ENCODE data around the gene UTRN.

UTRN gene

DNA sequence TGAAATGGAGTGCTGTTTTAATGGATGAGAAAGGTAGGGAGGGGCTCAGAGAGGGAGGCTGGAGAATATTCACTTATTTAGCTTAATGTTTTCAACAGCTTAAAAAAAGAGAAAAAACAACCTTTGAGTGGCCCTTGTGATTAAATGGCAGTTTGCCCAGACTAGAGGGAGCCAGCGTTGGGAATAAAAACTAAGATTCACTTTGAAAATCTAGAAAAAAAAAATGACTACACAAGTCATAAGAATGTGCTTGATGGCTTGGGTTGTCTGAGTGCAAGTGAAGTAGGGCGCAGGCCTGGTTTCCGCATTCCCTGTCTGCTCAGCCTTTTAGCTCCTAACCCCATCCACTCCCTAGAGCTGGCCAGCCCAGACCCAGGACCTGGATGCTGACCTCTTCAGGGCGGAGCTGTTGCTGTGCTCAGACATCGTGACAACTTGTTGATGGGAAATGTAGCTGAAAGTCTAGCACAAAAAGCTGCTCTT is 28.9 kb downstream of the UTRN start:
- DNase-seq (ENCODE audit: low read depth in 3 of 3): no peak

DNA sequence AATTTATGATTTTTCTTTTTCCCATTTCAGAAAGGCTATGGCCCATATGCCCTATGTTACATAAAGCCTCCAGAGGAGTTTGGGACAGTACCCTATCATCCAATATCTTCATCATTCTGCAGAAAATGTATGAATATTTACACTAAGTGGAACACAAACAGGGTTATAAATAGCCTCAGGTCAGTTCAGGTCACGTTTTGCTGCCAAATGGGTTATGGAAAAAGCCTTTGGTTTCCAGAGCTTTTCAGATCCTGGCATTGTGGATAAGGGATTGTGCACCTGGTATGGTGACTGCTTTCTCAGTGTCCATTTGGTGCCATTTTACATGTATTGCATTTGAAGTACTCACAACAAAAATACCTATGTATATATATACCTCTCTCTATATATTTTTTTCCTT is 29.4 kb downstream of the UTRN start:
- DNase-seq (ENCODE audit: low read depth in 3 of 3): no peak

DNA sequence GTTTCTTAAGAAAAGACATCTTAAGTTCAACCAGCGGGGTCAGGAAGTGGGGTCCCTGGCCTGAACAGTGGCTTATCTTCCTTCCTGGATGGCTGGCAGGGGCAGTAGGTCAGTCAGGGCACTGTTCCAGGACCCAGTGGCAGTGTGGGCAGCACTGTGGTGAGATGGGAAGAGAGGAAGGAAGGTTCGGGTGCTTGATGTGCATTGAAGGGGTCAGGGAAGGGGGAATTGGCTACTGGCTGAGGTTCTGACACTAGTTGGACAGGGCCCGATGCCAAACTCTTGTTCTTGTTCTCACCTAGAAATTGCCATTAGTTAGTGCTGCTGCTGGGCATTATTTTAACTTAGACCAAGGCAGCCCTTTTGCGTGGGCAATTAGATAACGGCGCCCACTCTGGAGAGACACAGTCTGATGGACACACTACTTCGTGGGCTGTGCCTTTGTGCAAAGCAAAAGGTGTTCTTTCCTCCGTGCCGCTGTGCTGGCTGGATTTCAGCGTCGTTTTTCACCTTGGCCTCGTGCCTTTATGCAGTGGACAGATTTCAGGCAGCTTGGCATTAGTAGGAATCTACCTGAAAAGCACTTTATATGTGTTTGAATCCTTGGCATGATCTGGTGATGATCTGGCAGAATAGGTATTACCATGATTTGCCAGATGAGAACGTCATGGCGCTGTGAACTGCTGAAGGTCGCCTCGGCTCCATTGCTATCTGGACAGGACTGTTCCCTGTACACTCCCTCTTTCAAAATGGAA is 30.3 kb downstream of the UTRN start:
- DNase-seq (ENCODE audit: low read depth in 3 of 3): no peak

DNA sequence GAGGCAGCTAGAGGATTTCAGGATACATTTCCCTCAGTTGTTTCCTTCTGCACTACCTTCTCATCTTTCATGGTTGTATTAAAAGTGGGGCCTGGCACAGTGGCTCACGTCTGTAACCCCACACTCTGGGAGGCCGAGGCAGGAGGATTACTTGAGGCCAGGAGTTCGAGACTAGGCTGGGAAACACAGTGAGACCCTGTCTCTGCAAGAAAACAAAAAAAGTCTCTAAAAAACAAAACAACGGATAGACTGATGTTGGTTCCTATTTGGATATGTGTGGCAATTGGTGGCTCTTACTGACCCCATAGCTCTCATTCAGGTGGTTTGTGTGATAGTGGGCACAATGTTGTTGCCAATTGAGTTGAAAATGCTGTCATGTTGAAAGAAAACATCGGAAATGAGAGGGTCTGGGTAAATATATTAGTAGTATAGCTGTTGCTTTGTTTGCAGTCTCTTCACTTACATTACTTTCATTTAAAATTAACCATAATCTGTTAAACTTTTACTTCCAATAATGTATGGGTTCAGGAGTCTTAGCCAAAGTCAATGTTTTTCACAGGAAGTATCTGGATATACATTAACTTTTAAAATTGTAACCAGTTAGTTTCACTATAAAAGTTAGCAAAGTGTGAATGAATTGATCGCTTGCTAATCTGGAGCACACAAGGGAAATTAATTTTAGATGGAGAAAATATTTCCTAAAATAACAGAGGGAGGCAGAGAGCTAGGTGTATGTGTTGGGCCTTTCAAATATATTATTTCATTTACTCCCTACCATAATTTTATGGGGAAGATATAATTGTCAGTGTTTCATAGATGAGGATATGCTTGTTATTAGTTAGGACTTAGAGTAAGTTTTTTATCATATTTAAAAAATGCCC is 31.1 kb downstream of the UTRN start:
- no peak for DNase-seq (ENCODE audit: low read depth in 3 of 3)

DNA sequence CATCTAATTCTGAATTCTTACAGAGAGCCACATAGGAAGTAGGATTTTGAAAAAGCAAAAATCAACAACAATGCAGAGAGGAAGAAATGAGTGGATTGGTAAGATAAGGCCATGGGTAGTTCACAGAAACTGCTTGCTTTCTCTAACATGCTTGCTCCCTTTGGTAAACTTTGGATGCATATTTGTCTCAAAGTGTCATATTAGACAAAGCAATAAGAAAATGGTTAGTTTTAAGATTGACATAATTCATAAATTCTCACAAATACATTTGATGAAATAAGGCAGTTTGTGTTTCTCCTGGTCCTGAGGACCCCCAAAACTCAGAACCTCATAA is 31.7 kb downstream of the UTRN start:
- DNase-seq (ENCODE audit: low read depth in 3 of 3): no peak

DNA sequence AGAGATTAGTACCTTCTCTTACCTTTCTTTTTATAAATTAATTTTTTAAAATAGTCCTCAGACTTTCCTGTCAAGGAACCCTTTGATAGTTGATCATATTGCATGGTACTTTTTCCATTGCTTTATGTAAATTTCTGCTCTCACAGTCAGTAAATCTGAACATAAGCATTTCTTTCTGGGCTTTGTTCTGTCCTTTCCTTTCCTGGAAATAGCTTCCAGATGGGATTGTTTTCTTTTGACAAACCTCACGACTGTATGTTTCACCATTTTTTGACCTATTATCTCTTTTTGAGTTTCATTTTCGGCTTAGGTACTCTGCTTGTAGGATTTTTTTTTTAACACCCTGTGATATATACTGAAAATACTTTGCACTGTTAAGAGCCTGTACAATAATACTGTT is 32.6 kb downstream of the UTRN start:
- DNase-seq (ENCODE audit: low read depth in 3 of 3): no peak

DNA sequence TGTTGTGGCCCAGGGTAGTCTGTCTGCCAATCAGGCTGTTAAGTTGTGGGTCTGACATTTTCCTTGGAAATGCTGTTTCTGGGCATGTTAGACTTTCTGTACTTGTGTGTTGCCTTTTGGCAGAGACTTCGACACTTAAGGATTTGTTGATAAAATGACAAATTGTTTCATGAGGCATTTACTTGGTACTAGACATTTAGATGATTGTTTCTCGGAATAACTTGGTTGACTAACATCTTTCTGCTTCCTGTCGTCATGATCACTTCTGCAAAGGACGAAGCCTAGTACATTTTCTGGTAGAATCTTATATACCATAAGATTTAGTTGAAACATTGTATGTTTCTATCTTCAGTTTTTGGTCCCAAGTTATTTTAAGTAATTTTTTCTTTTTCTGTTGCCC is 34.1 kb downstream of the UTRN start:
- DNase-seq (ENCODE audit: low read depth in 3 of 3): no peak

DNA sequence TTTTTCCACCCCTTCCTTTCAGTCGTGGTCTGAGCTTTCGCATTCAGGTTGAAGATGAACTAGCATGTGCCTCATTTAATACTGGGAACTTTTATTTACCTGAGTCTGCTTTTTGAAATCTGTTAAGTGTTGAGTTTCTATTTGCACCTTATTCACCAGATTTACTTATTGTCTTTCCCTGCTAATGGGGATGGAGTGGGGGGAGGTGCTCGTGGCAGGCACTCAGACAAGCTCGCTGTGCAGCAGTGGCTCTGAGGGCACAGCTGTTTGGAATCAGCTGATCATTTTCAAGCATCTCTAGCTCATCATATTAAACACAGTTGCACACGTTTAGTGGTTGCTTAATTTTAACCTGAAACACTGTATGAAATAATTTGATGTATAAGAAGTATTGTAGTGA is 35.6 kb downstream of the UTRN start:
- DNase-seq (ENCODE audit: low read depth in 3 of 3): no peak

DNA sequence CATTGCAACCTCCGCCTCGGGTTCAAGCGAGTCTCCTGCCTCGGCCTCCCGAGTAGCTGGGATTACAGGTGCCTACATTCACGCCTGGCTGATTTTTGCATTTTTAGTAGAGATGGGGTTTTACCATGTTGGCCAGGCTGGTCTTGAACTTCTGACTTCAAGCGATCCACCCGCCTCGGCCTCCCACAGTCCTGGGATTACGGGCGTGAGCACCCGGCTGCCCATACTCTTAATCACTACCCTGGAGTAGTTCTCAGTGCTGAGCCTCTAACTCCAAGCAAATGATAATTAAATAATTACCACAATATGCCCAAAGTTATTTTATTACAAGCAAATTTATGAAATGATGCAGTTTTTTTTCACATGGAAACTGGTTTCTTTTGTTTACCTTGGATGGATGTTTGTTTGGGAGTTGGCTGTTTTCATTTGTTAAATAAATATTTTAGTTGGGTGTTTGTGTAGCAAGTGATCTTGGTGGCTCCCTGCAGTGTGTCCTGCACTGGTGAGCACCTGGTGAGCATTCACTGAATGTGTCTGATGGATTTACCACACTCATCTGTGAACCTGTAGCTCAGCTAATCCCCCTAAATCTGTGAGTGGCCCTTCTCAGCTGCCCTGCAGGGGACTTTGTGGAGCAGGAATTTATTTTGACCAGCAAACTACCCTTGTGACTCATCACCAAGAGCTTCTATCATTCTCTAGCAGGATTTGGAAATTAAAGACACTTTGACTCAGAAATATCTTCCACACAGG is 36.9 kb downstream of the UTRN start:
- DNase-seq (ENCODE audit: low read depth in 3 of 3): no peak

DNA sequence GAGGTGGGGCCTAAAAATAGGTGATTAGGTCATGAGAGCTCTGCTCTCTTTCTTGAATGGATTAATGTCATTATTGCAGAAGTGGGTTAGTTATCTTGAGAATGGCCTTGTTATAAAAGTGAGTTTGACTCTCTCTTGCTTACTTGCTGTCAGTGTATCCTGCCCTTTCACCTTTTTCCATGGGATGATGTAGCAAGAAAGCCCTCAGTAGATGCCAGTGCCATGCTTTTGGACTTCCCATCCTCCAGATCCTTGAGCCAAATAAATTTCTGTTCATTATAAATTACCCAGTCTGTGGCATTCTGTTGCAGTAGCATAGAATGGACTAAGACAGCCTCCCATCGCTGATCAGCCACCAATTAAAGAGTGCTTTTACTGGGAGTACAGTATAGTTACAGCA is 40.1 kb downstream of the UTRN start:
- no peak for DNase-seq (ENCODE audit: low read depth in 3 of 3)

DNA sequence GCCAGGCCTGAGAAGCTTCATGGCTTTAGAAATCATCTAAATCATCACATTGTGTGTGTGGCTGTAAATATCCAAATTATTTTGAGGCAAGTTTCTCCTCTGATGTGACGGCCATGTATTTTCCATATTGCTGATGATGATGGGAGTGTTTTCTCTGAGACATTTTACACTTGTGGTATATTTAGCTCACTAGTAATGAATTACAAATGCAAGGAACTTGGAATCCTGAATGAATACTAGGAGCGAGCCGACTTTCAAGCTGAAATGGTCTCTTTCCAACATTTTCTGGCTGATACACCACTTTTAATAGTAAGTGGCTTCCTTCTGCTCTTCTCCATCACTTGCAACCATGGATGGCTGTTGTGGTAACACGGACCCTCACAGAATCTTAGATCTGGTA is 41.3 kb downstream of the UTRN start:
- DNase-seq (ENCODE audit: low read depth in 3 of 3): no peak

DNA sequence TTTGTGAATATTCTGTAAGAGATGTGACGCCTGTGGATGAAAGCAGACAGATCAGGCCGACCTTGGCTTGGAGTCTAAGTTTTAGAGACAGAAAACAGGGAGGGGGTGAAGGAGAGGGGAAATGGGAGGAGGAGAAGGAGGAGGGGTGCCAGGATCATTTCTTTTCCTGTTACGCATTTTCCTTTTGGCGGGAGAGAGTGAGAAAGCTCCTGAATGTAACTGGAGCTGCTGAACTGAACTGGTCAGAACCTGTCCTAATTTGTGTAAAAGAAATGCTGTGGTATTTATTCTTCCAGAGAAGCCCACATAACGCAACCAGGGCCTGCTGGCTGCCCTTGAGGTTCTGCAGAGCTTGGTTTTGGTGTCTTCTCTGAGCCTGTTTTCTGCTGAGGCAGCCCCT is 41.9 kb downstream of the UTRN start:
- no peak for DNase-seq (ENCODE audit: low read depth in 3 of 3)

DNA sequence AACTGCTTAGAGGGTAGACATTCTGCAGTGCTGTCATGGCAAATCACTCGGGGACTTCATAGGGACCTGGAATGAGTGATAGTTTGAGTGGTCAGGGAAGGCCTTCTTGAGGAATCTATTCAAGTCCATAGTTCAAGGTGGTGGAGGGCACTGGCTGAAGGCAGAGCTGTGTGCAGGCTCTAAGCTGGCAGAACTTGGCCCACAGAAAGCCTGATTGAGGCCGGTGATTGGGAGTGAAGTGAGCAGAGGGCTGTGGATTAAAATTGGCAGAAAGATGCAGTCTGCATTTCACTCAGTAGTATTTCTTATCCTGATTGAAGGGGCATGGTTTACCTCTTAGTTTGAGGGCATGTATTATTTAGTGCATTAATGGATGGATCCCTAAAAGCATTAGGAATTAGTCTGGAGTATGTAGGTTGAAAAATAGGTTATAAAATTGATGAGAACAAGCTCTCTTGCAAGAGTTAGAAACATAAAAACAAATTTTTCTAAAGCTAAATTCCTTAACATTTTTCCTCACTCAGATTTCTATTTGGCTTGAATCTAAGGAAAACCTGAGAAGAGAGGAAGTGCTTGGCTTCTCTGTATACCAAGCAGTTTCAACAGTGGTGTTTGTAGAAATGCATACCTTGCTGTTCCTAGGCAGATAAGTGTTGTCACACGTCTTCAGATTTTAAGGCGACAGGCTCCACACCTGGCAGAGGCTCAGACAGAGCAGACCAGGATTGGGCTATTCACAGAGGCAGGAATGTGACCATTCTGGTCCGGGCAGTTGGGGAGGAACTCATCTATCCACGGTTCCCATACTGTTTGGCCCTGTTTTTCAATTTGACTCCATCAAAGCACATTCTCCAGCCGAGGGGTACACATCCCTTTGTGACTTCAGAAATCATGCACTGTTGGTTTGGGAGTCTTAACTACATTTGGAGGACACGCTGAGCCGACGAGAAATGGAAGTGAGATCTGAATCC is 45.2 kb downstream of the UTRN start:
- DNase-seq (ENCODE audit: low read depth in 3 of 3): no peak

DNA sequence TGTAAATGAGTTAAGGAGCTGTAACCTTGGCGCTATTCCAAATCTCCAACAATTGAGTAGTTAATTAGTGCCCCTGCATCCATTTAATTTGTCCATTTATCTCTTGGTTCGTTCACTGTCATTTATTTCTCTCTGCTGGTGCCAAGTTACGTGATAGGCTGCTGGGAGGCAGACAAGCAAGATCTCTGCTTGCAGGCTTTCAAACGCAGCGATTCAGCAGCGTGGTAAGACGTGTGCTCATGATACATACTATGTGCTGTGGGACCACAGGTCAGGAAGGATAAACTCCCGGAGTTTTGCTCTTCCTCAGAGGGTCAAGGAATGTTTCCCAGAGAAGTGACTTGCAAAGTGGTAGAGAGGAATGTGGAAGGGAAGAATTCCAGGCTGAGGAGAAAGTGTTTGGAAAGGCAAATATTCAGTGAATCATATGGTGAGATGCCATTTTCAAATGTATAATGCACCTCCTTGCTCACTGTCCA is 46.4 kb downstream of the UTRN start:
- DNase-seq (ENCODE audit: low read depth in 3 of 3): no peak

DNA sequence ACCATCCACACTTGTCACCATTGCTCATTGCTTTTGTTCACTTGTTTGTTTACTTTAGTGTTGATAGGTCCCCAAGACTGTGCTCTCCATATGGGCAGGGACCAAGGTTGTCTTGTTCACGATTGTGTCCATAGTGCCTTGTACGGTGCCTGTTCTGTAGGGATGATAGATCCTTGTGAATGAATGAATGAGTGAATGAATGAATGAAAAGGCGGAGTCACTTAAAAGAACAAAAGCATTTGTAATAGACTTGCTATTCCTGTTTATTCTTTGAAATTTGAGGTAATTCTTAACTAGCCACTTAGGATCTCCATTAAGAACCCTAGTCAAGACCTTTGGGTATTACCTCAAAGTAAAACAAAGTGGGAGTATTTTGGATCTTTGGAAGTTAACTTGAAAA is 47.0 kb downstream of the UTRN start:
- DNase-seq (ENCODE audit: low read depth in 3 of 3): no peak

DNA sequence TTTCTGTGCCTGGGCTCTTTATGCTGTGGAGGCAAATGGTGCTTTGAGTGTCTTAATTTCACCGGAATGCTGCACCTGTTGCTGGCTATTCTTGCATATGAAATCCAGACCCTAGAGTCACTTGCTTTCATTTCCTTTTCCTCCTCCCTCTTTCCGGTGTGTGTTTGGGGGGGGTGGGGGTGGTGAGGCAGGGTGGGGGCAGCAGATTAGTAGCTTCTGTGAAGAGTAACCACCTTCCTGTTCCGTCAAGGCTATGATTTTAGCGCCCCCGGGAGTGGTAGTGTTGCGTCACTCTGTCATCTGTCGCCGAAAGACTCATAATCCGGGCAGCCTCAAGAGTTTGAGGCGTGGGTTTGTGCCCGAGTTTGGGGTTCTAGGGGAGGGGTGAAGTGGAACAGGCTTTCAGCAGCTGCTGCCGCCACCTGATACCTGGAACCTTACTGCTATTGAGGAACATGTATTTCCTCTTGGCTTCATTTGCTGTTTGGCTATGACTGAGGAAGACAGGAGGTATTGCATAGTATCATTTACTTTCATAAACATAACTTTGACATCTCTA is 49.1 kb downstream of the UTRN start:
- peak in 2 of 3 donors; percentile 34 to 48 for DNase-seq (ENCODE audit: low read depth in 3 of 3)
